Activated naive CD8-positive, alpha-beta T cell treated with anti-CD3 and anti-CD28 coated beads, Interleukin-2, amount 10 ng/mL, durations not matched to agents 7 days and 5 days (primary cell): Measurements from ENCODE around the gene PSRC1. TPM values are rescaled to one million over a fixed set of nuclear protein-coding genes. Genes with fewer than 3 reads are reported as not detected.
"Not testable (repeated sequence)": the region's sequence is repeated elsewhere in the genome, so short reads cannot be mapped to it uniquely, and the experiment has no call there.

Source experiments
- ATAC-seq: fragments of 150-1000 bp; cut with Tn5 transposase; one replicate; pipeline ENCODE4 v1.10.0; 2021; ENCODE audit warnings: low read depth, moderate library complexity
- POLR2A ChIA-PET: fragments of 350-600 bp; sonication (Branson Sonifier 250); formaldehyde crosslinking; loops from one replicate; lab custom pipeline; 2021; ENCODE audit warnings: antibody characterized with exemption; lab: Charles Lee
- DNase-seq: peaks from one replicate; pipeline ENCODE4 v3.0.0; 2021
- H3K27ac Mint-ChIP-seq: one replicate; pipeline ENCODE4 v1.8.0; 2022; ENCODE audit warnings: mild to moderate bottlenecking, mixed read lengths
- H3K27me3 Mint-ChIP-seq: one replicate; pipeline ENCODE4 v1.8.0; 2022; ENCODE audit warnings: mild to moderate bottlenecking, moderate library complexity, mixed read lengths
- H3K36me3 Mint-ChIP-seq: one replicate; pipeline ENCODE4 v1.8.0; 2021; ENCODE audit warnings: mild to moderate bottlenecking, mixed read lengths
- H3K4me1 Mint-ChIP-seq: one replicate; pipeline ENCODE4 v1.8.0; 2021; ENCODE audit warnings: mixed read lengths
- H3K4me3 Mint-ChIP-seq: one replicate; pipeline ENCODE4 v1.8.0; 2022; ENCODE audit warnings: mild to moderate bottlenecking, moderate library complexity, mixed read lengths
- H3K9me3 Mint-ChIP-seq: one replicate; pipeline ENCODE4 v1.8.0; 2021; ENCODE audit warnings: mixed read lengths
- total RNA-seq, 2 experiments: library from RNA; stranded (reverse); gene quantifications; one replicate each; pipeline ENCODE4 v1.2.3, GENCODE V29; 2021

The PSRC1 gene
- total RNA-seq, 2 experiments from 2014 or later: 27.9 to 30.5 TPM

GRCh38 chr1:109305991-109306390, 23.0 kb upstream of the PSRC1 start:
- not testable (repeated sequence) for H3K27ac Mint-ChIP-seq, DNase-seq

GRCh38 chr1:109304226-109304920, 21.4 kb upstream of the PSRC1 start:
- Mint-ChIP-seq H3K4me3 (no peak overlapping the region), H3K9me3 (no peaks in the 10 kb centered on the region), H3K4me1 (no peaks in the 10 kb centered on the region), H3K36me3 (no peaks in the 10 kb centered on the region), H3K27me3 (peaks cover 5% of the 10 kb centered on the region), H3K27ac (no peak overlapping the region)
- ATAC-seq (no peak), DNase-seq (no peak)
- POLR2A ChIA-PET: no interaction called here

More at GRCh38 chr1:109305991-109306390, 23.0 kb upstream of the PSRC1 start:
- H3K9me3 Mint-ChIP-seq, H3K4me3 Mint-ChIP-seq, H3K36me3 Mint-ChIP-seq, H3K27me3 Mint-ChIP-seq, POLR2A ChIA-PET, H3K4me1 Mint-ChIP-seq, ATAC-seq: not testable (repeated sequence)

- ATAC-seq (no peak), DNase-seq (no peak)
- Mint-ChIP-seq H3K27me3 (peaks cover 8% of the 10 kb centered on the region), H3K27ac (no peak overlapping the region), H3K9me3 (no peaks in the 10 kb centered on the region), H3K36me3 (no peaks in the 10 kb centered on the region), H3K4me1 (peaks cover 3% of the 10 kb centered on the region), H3K4me3 (no peak overlapping the region)
- POLR2A ChIA-PET: no interaction called here
Measured at GRCh38 chr1:109301874-109302273, 18.9 kb upstream of the PSRC1 start.

DNA sequence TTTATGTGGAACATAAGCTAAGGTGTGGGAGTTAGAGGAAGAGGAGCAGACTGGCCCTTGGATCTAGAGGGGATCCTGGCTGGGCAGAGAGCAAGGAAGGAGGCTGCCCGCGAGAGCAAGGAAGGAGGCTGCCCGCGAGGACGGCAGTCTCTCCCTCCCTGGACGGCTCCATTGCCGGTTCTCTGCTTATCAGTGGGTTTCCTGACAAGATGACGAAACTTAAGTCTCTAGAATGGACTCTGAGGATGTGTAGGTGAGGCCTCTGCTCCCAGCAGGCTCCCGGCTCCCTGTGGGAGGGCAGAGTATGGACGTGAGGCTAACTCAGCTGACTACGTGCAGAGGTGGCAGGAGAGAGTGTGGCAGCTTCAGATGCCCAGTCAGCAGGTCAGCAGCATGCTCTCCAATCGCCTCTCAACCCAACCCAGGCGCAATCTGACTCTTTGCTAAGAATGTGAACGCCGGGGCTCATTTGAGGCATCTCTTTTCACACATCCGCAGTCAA, 17.8 kb upstream of the PSRC1 start:
- H3K36me3 Mint-ChIP-seq: no peaks in the 10 kb centered on the region
- H3K4me3 Mint-ChIP-seq: no peak overlapping the region
- H3K27me3 Mint-ChIP-seq: peaks cover 11% of the 10 kb centered on the region
- no peak overlapping the region for H3K27ac Mint-ChIP-seq
- no peaks in the 10 kb centered on the region for H3K9me3 Mint-ChIP-seq
- peaks cover 4% of the 10 kb centered on the region for H3K4me1 Mint-ChIP-seq
- ATAC-seq (no peak), DNase-seq (no peak)
- POLR2A ChIA-PET: no interaction called here

- Mint-ChIP-seq H3K4me3 (no peak overlapping the region), H3K27ac (no peak overlapping the region), H3K36me3 (no peaks in the 10 kb centered on the region), H3K9me3 (no peaks in the 10 kb centered on the region), H3K4me1 (peaks cover 7% of the 10 kb centered on the region), H3K27me3 (peaks cover 20% of the 10 kb centered on the region)
- DNase-seq: no peak
- POLR2A ChIA-PET: no interaction called here
- ATAC-seq: no peak
Measured at GRCh38 chr1:109299558-109300343, 16.8 kb upstream of the PSRC1 start.

DNA sequence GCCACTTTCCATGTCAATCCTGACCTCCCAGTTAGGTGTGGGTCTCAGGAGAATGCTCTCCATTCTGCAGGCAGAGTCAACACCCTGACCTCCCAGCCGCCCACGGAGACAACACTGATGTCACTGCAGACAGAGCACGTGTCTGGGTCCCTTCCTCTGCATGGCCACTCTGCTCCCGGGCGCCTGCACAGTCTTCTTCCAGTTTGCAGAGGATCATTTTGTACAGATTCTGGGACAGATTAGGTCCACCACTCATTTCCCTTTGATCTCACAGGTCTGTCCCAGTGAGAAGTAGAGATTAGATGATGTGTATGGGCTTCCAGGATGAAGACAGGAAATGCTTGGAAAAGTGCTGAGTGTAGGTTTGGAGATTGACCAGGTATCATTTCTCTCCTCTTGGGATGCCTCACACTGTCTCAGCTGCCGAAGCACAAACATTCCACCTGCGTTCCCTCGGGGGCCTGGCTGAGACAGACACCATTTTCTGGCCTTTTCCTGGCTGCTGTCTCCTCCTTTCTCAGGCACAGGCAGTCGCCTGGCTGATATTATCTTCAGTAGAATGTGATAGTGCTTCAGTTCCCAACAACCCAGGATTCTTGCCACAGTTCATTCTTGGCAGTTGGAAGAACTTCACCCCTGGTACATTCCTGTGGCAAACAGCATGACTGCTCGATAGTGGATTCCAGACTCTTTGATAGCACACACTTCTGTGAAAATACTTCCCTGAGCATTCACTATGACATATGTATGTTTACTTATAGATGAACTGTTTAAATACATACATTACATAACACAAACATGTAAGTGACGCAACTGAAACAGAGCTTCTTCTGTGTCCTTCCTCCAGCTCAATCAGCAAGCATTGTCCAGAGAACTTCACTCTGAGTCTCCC, 16.0 kb upstream of the PSRC1 start:
- peaks cover 7% of the 10 kb centered on the region for H3K4me1 Mint-ChIP-seq
- POLR2A ChIA-PET: no interaction called here
- H3K27me3 Mint-ChIP-seq: peaks cover 29% of the 10 kb centered on the region
- DNase-seq (no peak), ATAC-seq (no peak)
- no peaks in the 10 kb centered on the region for H3K9me3 Mint-ChIP-seq
- no peak overlapping the region for H3K27ac Mint-ChIP-seq
- no peaks in the 10 kb centered on the region for H3K36me3 Mint-ChIP-seq
- H3K4me3 Mint-ChIP-seq: no peak overlapping the region

DNA sequence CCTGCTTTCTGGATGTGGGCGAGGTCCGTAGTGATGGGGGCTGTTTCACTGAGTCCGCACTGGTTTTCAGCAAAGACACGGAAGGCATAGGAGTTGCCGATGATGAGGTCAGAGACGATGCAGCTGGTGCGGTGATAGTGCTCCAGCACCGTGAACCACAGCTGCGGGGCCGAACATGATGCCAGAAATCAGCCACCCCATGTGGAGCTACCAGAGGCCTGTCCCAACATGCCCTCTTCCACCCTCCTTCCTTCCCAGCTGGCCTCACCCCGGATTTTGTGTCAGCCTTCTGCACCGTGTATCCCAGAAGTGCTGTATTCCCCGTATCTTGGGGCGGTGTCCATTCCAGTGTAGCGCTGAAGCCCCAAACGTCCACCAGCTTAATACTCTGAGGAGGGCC, 13.8 kb upstream of the PSRC1 start:
- no peak for DNase-seq
- Mint-ChIP-seq H3K36me3 (no peaks in the 10 kb centered on the region), H3K9me3 (no peaks in the 10 kb centered on the region), H3K4me3 (no peak overlapping the region), H3K27me3 (peaks cover 39% of the 10 kb centered on the region), H3K27ac (no peak overlapping the region), H3K4me1 (peaks cover 7% of the 10 kb centered on the region)
- POLR2A ChIA-PET: no interaction called here
- ATAC-seq: no peak

DNA sequence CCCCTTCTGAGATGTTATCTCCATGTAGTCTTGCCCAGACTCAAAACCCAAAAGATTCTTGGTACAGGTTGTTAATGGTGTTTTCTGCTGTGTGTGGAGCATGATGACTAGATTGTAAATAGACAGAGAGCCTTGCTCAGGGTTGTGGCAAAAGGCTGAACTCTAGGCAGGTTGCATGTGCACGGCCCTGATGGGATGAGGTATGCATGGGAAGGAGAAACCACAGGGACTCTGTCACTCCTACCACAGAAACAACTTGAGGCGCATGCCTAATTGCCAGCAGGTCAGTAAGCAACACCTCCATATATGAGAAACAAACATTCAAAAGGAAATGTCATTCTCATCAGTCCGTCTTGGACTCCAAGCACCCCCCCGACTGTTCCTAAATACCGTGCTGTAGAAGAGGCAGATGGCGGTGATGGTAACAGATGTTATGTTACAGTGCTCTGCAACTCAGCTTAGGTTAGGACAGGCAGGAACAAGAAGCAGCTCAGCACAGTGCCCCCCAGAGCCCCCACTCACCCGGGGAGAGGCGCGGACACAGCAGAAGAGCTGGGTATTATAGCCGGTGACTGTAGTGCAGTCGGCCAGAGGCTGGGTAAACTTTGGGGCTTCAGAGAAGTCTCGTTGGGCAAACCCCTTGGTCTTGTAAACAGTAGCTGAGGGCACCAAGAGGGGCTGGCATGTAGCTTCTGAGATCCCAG, 12.9 kb upstream of the PSRC1 start:
- H3K36me3 Mint-ChIP-seq: no peaks in the 10 kb centered on the region
- H3K4me3 Mint-ChIP-seq: no peak overlapping the region
- ATAC-seq (no peak), DNase-seq (no peak)
- no peaks in the 10 kb centered on the region for H3K9me3 Mint-ChIP-seq
- H3K27ac Mint-ChIP-seq: no peak overlapping the region
- POLR2A ChIA-PET: interaction anchor here (1.0 kb wide), 1 partner anchor 13 kb away, joined by 5 read pairs; the partner anchor contains the start of gene PSRC1
- H3K4me1 Mint-ChIP-seq: peaks cover 7% of the 10 kb centered on the region
- peaks cover 39% of the 10 kb centered on the region for H3K27me3 Mint-ChIP-seq

DNA sequence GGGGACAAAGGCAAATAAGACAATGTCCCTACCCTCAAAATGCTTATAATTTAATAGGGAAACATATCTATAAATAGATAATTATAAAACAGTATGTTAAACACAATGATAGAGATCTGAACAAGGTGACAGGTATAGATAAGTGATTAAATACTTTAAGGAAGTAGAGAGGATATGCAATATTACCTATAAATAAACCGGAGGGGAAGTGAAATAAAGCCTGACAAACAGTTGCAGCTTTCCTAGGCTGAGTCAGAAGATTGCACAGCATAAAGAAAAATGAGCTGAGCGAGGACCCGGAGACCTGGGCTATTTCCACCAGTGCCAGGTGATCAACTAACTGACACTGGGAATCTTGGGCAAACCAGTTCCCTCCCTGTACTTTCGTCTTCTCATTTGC, 11.5 kb upstream of the PSRC1 start:
- no peak for DNase-seq
- POLR2A ChIA-PET: no interaction called here
- Mint-ChIP-seq H3K27me3 (peaks cover 34% of the 10 kb centered on the region), H3K9me3 (no peaks in the 10 kb centered on the region), H3K36me3 (no peaks in the 10 kb centered on the region), H3K27ac (no peak overlapping the region), H3K4me1 (peaks cover 7% of the 10 kb centered on the region), H3K4me3 (no peak overlapping the region)
- ATAC-seq: no peak

DNA sequence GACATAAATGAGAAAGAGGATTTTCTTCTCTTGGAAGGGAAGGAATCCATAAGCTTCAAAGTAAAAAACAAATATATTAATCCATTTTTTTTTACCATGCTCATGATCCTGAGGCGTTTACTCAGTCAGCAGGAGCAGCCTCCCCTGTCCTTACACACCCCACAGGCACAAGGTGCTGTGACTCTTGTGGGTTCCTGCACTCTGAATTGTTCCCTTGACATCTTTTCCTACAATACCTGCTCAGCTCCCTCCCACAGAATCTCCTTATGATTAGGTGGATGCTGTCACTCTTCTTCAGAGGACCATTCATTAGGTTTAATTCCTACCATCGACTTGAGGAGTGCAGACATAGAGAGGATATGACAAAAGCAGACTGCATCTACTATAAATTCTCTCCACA, 10.1 kb upstream of the PSRC1 start:
- H3K27me3 Mint-ChIP-seq: peaks cover 36% of the 10 kb centered on the region
- H3K36me3 Mint-ChIP-seq: no peaks in the 10 kb centered on the region
- H3K4me1 Mint-ChIP-seq: peaks cover 4% of the 10 kb centered on the region
- DNase-seq (no peak), ATAC-seq (no peak)
- no peak overlapping the region for H3K4me3 Mint-ChIP-seq
- no peak overlapping the region for H3K27ac Mint-ChIP-seq
- no peaks in the 10 kb centered on the region for H3K9me3 Mint-ChIP-seq
- POLR2A ChIA-PET: no interaction called here

DNA sequence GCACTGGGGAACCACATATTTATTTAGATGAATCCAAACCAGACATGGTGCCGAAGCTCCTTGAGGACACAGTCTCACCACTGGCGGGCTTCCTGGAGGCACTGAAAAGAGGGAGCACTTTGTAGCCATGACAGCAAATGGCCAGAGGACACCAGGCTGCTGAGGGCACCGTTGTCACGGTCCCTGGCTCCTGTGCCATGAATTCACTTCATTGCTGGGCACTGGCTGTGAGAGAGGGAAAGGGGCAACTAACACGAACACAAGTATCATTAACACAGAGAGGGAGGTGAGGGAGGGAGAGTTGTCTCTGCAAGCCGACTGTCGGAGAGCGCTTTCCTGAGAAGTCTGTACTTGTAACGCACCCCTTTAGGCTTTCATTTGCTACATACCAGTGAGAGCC, 9.4 kb upstream of the PSRC1 start:
- Mint-ChIP-seq H3K36me3 (no peaks in the 10 kb centered on the region), H3K9me3 (no peaks in the 10 kb centered on the region), H3K27me3 (peaks cover 40% of the 10 kb centered on the region), H3K27ac (no peak overlapping the region), H3K4me1 (peaks cover 4% of the 10 kb centered on the region), H3K4me3 (no peak overlapping the region)
- DNase-seq (no peak), ATAC-seq (no peak)
- POLR2A ChIA-PET: no interaction called here

- no peak overlapping the region for H3K4me3 Mint-ChIP-seq
- DNase-seq (no peak), ATAC-seq (no peak)
- peaks cover 41% of the 10 kb centered on the region for H3K27me3 Mint-ChIP-seq
- H3K27ac Mint-ChIP-seq: no peak overlapping the region
- H3K4me1 Mint-ChIP-seq: peaks cover 4% of the 10 kb centered on the region
- POLR2A ChIA-PET: no interaction called here
- no peaks in the 10 kb centered on the region for H3K9me3 Mint-ChIP-seq
- H3K36me3 Mint-ChIP-seq: no peaks in the 10 kb centered on the region
Measured at GRCh38 chr1:109290998-109291397, 8.1 kb upstream of the PSRC1 start.

- POLR2A ChIA-PET: no interaction called here
- Mint-ChIP-seq H3K9me3 (no peaks in the 10 kb centered on the region), H3K4me3 (no peak overlapping the region), H3K36me3 (no peaks in the 10 kb centered on the region), H3K27me3 (peaks cover 33% of the 10 kb centered on the region), H3K4me1 (no peaks in the 10 kb centered on the region), H3K27ac (no peak overlapping the region)
- DNase-seq: no peak
- ATAC-seq: no peak
Measured at GRCh38 chr1:109290137-109290536, 7.2 kb upstream of the PSRC1 start.
